Naive thymus-derived CD4-positive, alpha-beta T cell (primary cell): Measurements from ENCODE around the gene OST4. TPM values are rescaled to one million over a fixed set of nuclear protein-coding genes. Genes with fewer than 3 reads are reported as not detected.

Source experiments
- ATAC-seq: fragments of 150-1000 bp; cut with Tn5 transposase; 2 replicates; pipeline ENCODE4 v1.10.0; 2021; ENCODE audit warnings: mild to moderate bottlenecking, moderate library complexity
- CTCF ChIA-PET: fragments of 350-600 bp; sonication (Branson Sonifier 250); formaldehyde crosslinking; loops from one replicate; lab custom pipeline; 2021; ENCODE audit warnings: antibody characterized with exemption; lab: Charles Lee
- POLR2A ChIA-PET: fragments of 350-600 bp; sonication (Branson Sonifier 250); formaldehyde crosslinking; loops from one replicate; lab custom pipeline; 2021; ENCODE audit warnings: antibody characterized with exemption, inconsistent platforms; lab: Charles Lee
- DNase-seq, 9 donors: peaks; one replicate each; pipeline versions ENCODE4 v3.0.0 to v3.0.0-alpha.2; 2020 to 2022; ENCODE audit warnings: mixed read lengths in 1 of 9
- H3K27ac ChIP-seq: one replicate; pipeline ENCODE4 v1.7.0; 2013; ENCODE audit warnings: mild to moderate bottlenecking, low read depth, low read length, moderate library complexity
- H3K27me3 ChIP-seq, 2 donors: one replicate each; pipeline ENCODE4 v1.7.0; 2013; ENCODE audit warnings: low read length in 2 of 2, mild to moderate bottlenecking in 2 of 2, moderate library complexity in 2 of 2; ENCODE audit not compliant: control insufficient read depth in 2 of 2, insufficient read depth in 2 of 2
- H3K36me3 ChIP-seq, 3 experiments: 1 replicate in 2 of 3; 2 replicates in 1 of 3; pipeline ENCODE4 v1.7.0; 2013; ENCODE audit warnings: low read length in 3 of 3, mild to moderate bottlenecking in 3 of 3, moderate library complexity in 1 of 3; ENCODE audit not compliant: insufficient read depth in 3 of 3, control insufficient read depth in 2 of 3
- H3K4me1 ChIP-seq, 2 donors: one replicate each; pipeline ENCODE4 v1.7.0; 2013; ENCODE audit warnings: low read length in 2 of 2, mild to moderate bottlenecking in 2 of 2, moderate library complexity in 1 of 2; ENCODE audit not compliant: control insufficient read depth in 2 of 2, insufficient read depth in 2 of 2
- H3K4me3 ChIP-seq: 2 replicates; pipeline ENCODE4 v1.7.0; 2013; ENCODE audit warnings: mild to moderate bottlenecking, low read length
- H3K9me3 ChIP-seq, 3 experiments: 1 replicate in 2 of 3; 2 replicates in 1 of 3; pipeline ENCODE4 v1.7.0; 2013; ENCODE audit warnings: low read length in 3 of 3; ENCODE audit not compliant: control insufficient read depth in 2 of 3
- H3K27ac Mint-ChIP-seq, 9 donors: one replicate each; pipeline ENCODE4 v1.8.0; 2020 to 2022; ENCODE audit warnings: mixed read lengths in 9 of 9, mild to moderate bottlenecking in 8 of 9, moderate library complexity in 5 of 9, inconsistent platforms in 2 of 9
- H3K27me3 Mint-ChIP-seq, 5 donors: one replicate each; pipeline ENCODE4 v1.8.0; 2021 to 2022; ENCODE audit warnings: mixed read lengths in 5 of 5, mild to moderate bottlenecking in 1 of 5
- H3K36me3 Mint-ChIP-seq, 5 donors: one replicate each; pipeline ENCODE4 v1.8.0; 2020 to 2022; ENCODE audit warnings: mixed read lengths in 5 of 5, mild to moderate bottlenecking in 3 of 5, inconsistent platforms in 1 of 5
- H3K4me1 Mint-ChIP-seq, 7 donors: one replicate each; pipeline ENCODE4 v1.8.0; 2020 to 2022; ENCODE audit warnings: mixed read lengths in 7 of 7, mild to moderate bottlenecking in 3 of 7, inconsistent platforms in 1 of 7
- H3K4me3 Mint-ChIP-seq, 10 donors: one replicate each; pipeline ENCODE4 v1.8.0; 2020 to 2022; ENCODE audit warnings: mild to moderate bottlenecking in 10 of 10, mixed read lengths in 10 of 10, moderate library complexity in 6 of 10, inconsistent platforms in 2 of 10
- H3K9me3 Mint-ChIP-seq, 11 donors: one replicate each; pipeline ENCODE4 v1.8.0; 2020 to 2022; ENCODE audit warnings: mixed read lengths in 11 of 11, mild to moderate bottlenecking in 4 of 11, inconsistent platforms in 1 of 11, moderate library complexity in 1 of 11
- intact Hi-C, 2 donors: fragments of 100-400 bp; cut with micrococcal nuclease; formaldehyde crosslinking; loops; one replicate each; pipeline ENCODE4 v1.15.1; 2023
- polyA plus RNA-seq, 2 donors: library from polyadenylated mRNA; unstranded; fragments of 300-500 nt; fragmentation: Illumina TruSeq; gene quantifications; one replicate each; pipeline ENCODE4 v1.2.3, GENCODE V29; 2021
- total RNA-seq, 6 experiments: library from RNA in 5 of 6; stranded (reverse) in 5 of 6; gene quantifications; 1 replicate in 5 of 6; 2 replicates in 1 of 6; pipeline ENCODE4 v1.2.3 and lab custom pipeline; 2021 to 2026

The OST4 gene
- total and polyA plus RNA-seq, 7 experiments from 2014 or later: 241 to 884 (median 267) TPM

DNA sequence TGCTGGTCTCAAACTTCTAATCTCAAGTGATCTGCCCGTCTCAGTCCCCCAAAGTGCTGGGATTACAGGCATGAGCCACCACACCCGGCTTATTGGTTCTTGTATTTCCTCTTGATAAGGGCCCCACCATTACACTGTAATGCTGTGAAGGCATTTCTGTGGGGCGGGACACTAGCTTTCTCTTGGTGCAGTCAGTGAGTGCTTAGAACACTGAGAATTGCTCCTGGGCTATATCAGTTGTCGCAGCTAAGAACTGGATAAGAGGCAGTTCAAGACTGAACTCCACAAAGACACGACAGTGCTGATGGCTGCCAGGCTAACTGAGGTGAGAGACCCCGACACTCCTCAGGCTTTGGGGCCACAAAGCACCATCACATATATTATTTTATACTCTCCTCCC lies 17.2 kb upstream of the OST4 start:
- ATAC-seq (no peak), DNase-seq (no peak)
- no peak overlapping the region for H3K4me3 ChIP-seq
- H3K9me3 ChIP-seq: no peaks in the 10 kb centered on the region
- H3K27me3 ChIP-seq: no peaks in the 10 kb centered on the region
- H3K27ac ChIP-seq: no peak overlapping the region
- Mint-ChIP-seq H3K4me1 (peaks cover 7 to 42% (median 22%) of the 10 kb centered on the region in 7 donors), H3K4me3 (peak overlapping the region in 3 of 10 donors; percentile 9 to 38 (median 30)), H3K27me3 (no peaks in the 10 kb centered on the region), H3K36me3 (no peaks in the 10 kb centered on the region), H3K27ac (peak overlapping the region in 1 of 9 donors; percentile 14), H3K9me3 (no peaks in the 10 kb centered on the region)
- CTCF ChIA-PET: interaction anchor here (1.3 to 1.8 kb wide), 2 partner anchors 127 to 191 kb away, joined by 4 to 5 read pairs; no protein-coding TSS in a partner anchor
- H3K4me1 ChIP-seq: peaks cover 6 to 12% of the 10 kb centered on the region in 2 donors
- POLR2A ChIA-PET: interaction anchor here (1.3 to 12.0 kb wide), 3 partner anchors 16 to 45 kb away, joined by 4 to 134 read pairs (median 106); partner anchors contain the start of genes AGBL5, OST4 and PREB
- intact Hi-C loops: loop anchor here (5.0 to 10.0 kb wide), 3 partner anchors 174 to 396 kb away; partner anchors contain the start of genes CENPA (in 1 of the 2), IFT172 (in 1 of the 2) and SLC30A3 (in 1 of the 2)
- H3K36me3 ChIP-seq: no peaks in the 10 kb centered on the region

GRCh38 chr2:27087823-27088410 lies 16.5 kb upstream of the OST4 start:
- Histone ChIP-seq H3K27me3 (no peaks in the 10 kb centered on the region), H3K9me3 (no peaks in the 10 kb centered on the region), H3K27ac (no peak overlapping the region), H3K4me3 (no peak overlapping the region), H3K36me3 (no peaks in the 10 kb centered on the region), H3K4me1 (peaks cover 6 to 12% of the 10 kb centered on the region in 2 donors)
- H3K27ac Mint-ChIP-seq: no peak overlapping the region
- no peaks in the 10 kb centered on the region for H3K27me3 Mint-ChIP-seq
- POLR2A ChIA-PET: interaction anchor here (0.5 to 12.0 kb wide), 9 partner anchors 9 to 1656 kb away, joined by 3 to 134 read pairs (median 3); partner anchors contain the start of genes AGBL5, OST4 and PREB
- CTCF ChIA-PET: interaction anchor here (1.3 to 1.8 kb wide), 5 partner anchors 14 to 191 kb away, joined by 3 to 6 read pairs (median 5); partner anchors contain the start of gene AGBL5
- H3K4me1 Mint-ChIP-seq: peaks cover 7 to 44% (median 22%) of the 10 kb centered on the region in 7 donors
- peak overlapping the region; percentile 19 to 91 (median 61) for H3K4me3 Mint-ChIP-seq
- no peaks in the 10 kb centered on the region for H3K9me3 Mint-ChIP-seq
- DNase-seq (no peak), ATAC-seq (no peak)
- no peaks in the 10 kb centered on the region for H3K36me3 Mint-ChIP-seq
- intact Hi-C loops: loop anchor here (5.0 to 10.0 kb wide), 3 partner anchors 174 to 397 kb away; partner anchors contain the start of genes CENPA (in 1 of the 2), IFT172 (in 1 of the 2) and SLC30A3 (in 1 of the 2)

DNA sequence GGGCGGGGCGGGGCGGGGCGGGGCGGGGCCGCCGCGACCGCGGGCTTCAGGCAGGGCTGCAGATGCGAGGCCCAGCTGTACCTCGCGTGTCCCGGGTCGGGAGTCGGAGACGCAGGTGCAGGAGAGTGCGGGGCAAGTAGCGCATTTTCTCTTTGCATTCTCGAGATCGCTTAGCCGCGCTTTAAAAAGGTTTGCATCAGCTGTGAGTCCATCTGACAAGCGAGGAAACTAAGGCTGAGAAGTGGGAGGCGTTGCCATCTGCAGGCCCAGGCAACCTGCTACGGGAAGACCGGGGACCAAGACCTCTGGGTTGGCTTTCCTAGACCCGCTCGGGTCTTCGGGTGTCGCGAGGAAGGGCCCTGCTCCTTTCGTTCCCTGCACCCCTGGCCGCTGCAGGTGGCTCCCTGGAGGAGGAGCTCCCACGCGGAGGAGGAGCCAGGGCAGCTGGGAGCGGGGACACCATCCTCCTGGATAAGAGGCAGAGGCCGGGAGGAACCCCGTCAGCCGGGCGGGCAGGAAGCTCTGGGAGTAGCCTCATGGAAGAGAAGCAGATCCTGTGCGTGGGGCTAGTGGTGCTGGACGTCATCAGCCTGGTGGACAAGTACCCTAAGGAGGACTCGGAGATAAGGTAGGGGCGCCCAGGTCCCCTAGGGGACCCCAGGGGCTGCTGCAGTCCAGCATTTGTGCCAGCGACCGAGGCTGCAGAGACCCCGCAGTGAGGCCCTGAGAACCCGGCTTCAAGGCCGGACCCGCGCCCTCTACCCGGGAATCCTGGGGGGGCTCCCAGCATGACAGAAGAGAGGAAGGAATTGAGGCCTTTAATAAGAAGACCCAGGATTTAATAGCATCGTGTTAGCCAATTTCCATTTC lies 15.5 kb upstream of the OST4 start, which contains the start of gene KHK:
Gene KHK (plus strand): TSS at position 49 of the 870 bp plus-strand sequence. CDS start 488 bp downstream, at position 537.
- Mint-ChIP-seq H3K27ac (peak within 1 kb of the TSS; percentile 30 to 91 (median 78)), H3K4me3 (peak within 1 kb of the TSS; percentile 75 to 91 (median 86)), H3K36me3 (no peaks in the 10 kb centered on the region), H3K4me1 (peaks cover 7 to 41% (median 22%) of the 10 kb centered on the region in 7 donors), H3K9me3 (no peaks in the 10 kb centered on the region), H3K27me3 (no peaks in the 10 kb centered on the region)
- no peak for ATAC-seq
- peaks cover 11 to 16% of the 10 kb centered on the region in 2 donors for H3K4me1 ChIP-seq
- ChIA-PET POLR2A (interaction anchor here (0.5 to 12.0 kb wide), 15 partner anchors 10 to 320 kb away, joined by 3 to 134 read pairs (median 3); partner anchors contain the start of genes AGBL5, CAD, OST4 and PREB), CTCF (interaction anchor here (0.5 to 1.8 kb wide), 9 partner anchors 10 to 192 kb away, joined by 3 to 6 read pairs (median 4); partner anchors contain the start of gene AGBL5)
- peak in 2 of 9 donors; percentile 18 to 44 for DNase-seq
- H3K9me3 ChIP-seq: no peaks in the 10 kb centered on the region
- H3K27ac ChIP-seq: peak within 1 kb of the TSS; percentile 90
- H3K27me3 ChIP-seq: no peaks in the 10 kb centered on the region
- intact Hi-C loops: loop anchor here (1.0 to 10.0 kb wide), 18 partner anchors 9 to 398 kb away; partner anchors contain the start of genes ATRAID (in 2 of the 2), CAD (in 2 of the 2), OST4 (in 2 of the 2) and PREB (in 2 of the 2)
- H3K4me3 ChIP-seq: peak within 1 kb of the TSS; percentile 73
- H3K36me3 ChIP-seq: no peaks in the 10 kb centered on the region

DNA sequence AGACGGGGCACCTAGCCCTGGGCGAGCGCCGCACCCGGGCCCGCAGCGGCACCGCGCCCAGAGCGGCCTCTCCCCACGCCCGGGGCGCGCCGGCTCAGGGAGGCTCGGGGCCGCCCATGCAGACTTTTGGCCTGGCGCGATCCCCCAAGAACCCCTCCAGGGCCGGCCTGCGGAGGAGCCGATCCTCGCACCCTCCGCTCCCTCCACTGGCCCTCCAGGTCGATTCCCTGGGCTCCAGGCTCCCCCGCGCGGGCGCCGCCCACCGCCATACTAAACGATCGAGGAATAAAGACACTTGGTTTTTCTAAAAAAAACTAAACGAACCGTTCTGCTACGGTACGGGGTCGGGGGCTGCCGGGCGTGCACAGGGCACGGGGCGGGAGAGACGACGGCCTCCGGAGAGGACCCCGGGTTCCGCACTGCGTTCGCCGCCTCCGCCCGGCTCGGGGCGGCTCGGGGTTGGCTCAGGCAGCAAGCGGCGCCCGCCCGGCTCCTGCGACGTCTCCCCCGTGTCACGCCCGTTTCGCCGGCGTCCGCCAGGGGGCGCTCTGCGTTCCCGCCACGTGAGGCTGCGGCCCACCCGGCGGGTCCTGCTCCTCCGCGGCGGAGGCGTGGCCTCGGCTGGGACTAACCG lies 14.8 kb upstream of the OST4 start:
- peak overlapping the region; percentile 68 for H3K4me3 ChIP-seq

GRCh38 chr2:27085673-27086089 lies 14.2 kb upstream of the OST4 start:
- Histone ChIP-seq H3K4me1 (peaks cover 22% of the 10 kb centered on the region in 2 donors), H3K9me3 (no peaks in the 10 kb centered on the region), H3K27ac (peak overlapping the region; percentile 90), H3K36me3 (no peaks in the 10 kb centered on the region), H3K4me3 (peak overlapping the region; percentile 68), H3K27me3 (no peaks in the 10 kb centered on the region)
- POLR2A ChIA-PET: interaction anchor here (1.5 to 12.0 kb wide), 5 partner anchors 11 to 52 kb away, joined by 3 to 134 read pairs (median 18); partner anchors contain the start of genes AGBL5 and OST4
- Mint-ChIP-seq H3K36me3 (no peaks in the 10 kb centered on the region), H3K9me3 (no peaks in the 10 kb centered on the region), H3K27me3 (no peaks in the 10 kb centered on the region), H3K4me3 (peak overlapping the region; percentile 45 to 91 (median 80)), H3K27ac (peak overlapping the region in 8 of 9 donors; percentile 22 to 62 (median 56)), H3K4me1 (peaks cover 18 to 52% (median 34%) of the 10 kb centered on the region in 7 donors)
- DNase-seq: peak in 3 of 9 donors; percentile 7 to 49 (median 16)
- intact Hi-C loops: loop anchor here (1.0 to 10.0 kb wide), 18 partner anchors 11 to 399 kb away; partner anchors contain the start of genes ATRAID (in 2 of the 2), CAD (in 2 of the 2), OST4 (in 2 of the 2) and PREB (in 2 of the 2)
- ATAC-seq: no peak
- CTCF ChIA-PET: interaction anchor here (1.2 to 1.6 kb wide), 4 partner anchors 19 to 218 kb away, joined by 3 to 5 read pairs (median 4); partner anchors contain the start of gene AGBL5

More for the DNA sequence above, 14.8 kb upstream of the OST4 start:
- DNase-seq: peak; percentile 94 to 100 (median 99)
- H3K27me3 Mint-ChIP-seq: no peaks in the 10 kb centered on the region
- H3K4me1 Mint-ChIP-seq: peaks cover 13 to 47% (median 29%) of the 10 kb centered on the region in 7 donors
- intact Hi-C loops: loop anchor here (1.0 to 10.0 kb wide), 18 partner anchors 10 to 399 kb away; partner anchors contain the start of genes ATRAID (in 2 of the 2), CAD (in 2 of the 2), OST4 (in 2 of the 2) and PREB (in 2 of the 2)
- H3K4me3 Mint-ChIP-seq: peak overlapping the region; percentile 75 to 91 (median 86)
- H3K36me3 ChIP-seq: no peaks in the 10 kb centered on the region
- peak; percentile 96 for ATAC-seq
- H3K27me3 ChIP-seq: no peaks in the 10 kb centered on the region
- no peaks in the 10 kb centered on the region for H3K9me3 Mint-ChIP-seq
- POLR2A ChIA-PET: interaction anchor here (1.0 to 12.0 kb wide), 8 partner anchors 10 to 236 kb away, joined by 3 to 134 read pairs (median 5); partner anchors contain the start of genes AGBL5 and OST4
- no peaks in the 10 kb centered on the region for H3K9me3 ChIP-seq
- CTCF ChIA-PET: interaction anchor here (0.9 to 1.6 kb wide), 4 partner anchors 18 to 126 kb away, joined by 3 to 5 read pairs (median 4); partner anchors contain the start of gene AGBL5
- peak overlapping the region; percentile 30 to 91 (median 78) for H3K27ac Mint-ChIP-seq
- peak overlapping the region; percentile 90 for H3K27ac ChIP-seq
- peaks cover 18 to 22% of the 10 kb centered on the region in 2 donors for H3K4me1 ChIP-seq
- H3K36me3 Mint-ChIP-seq: no peaks in the 10 kb centered on the region
